GM18867 (cell line): Measurements from ENCODE around the gene GIMAP7.

Source experiments
- ATAC-seq: cut with Tn5 transposase; IDR thresholded peaks from one replicate; pipeline ENCODE4 v1.9.1; 2021; ENCODE audit warnings: mild to moderate bottlenecking, moderate library complexity; ENCODE audit not compliant: unreplicated experiment

Gene GIMAP7

GRCh38 chr7:150569245-150569955, 54.7 kb downstream of the GIMAP7 start:
- no peak for ATAC-seq
